Brain microvascular endothelial cell (primary cell): ENCODE results near the gene C10orf71.

Source experiments
- DNase-seq: peaks from one replicate; pipeline ENCODE4 v3.0.0-alpha.2; 2020
- H3K27ac ChIP-seq: fragments of 250-450 bp; sonication (Bioruptor Pico); 2 replicates; pipeline ENCODE4 v1.5.1; 2020; ENCODE audit warnings: mild to moderate bottlenecking, moderate library complexity
- H3K27me3 ChIP-seq: fragments of 250-450 bp; sonication (Bioruptor Pico); replicated peaks from 2 replicates; pipeline ENCODE4 v1.5.1; 2020; ENCODE audit warnings: mild to moderate bottlenecking
- H3K36me3 ChIP-seq: fragments of 250-450 bp; sonication (Bioruptor Pico); replicated peaks from 2 replicates; pipeline ENCODE4 v1.5.1; 2020; ENCODE audit warnings: mild to moderate bottlenecking
- H3K4me3 ChIP-seq: 2 replicates; pipeline ENCODE4 v1.5.1; 2011; ENCODE audit warnings: low read depth, mild to moderate bottlenecking, control low read depth, low read length, moderate library complexity
- CTCF ChIP-seq: IDR thresholded peaks from 2 replicates; pipeline ENCODE4 v1.5.1; 2011; ENCODE audit warnings: low read depth, mild to moderate bottlenecking, moderate library complexity, low read length, control low read depth, inconsistent platforms; ENCODE audit errors: missing control alignments
- in situ Hi-C: cut with HindIII; loops from 2 replicates; pipeline ENCODE4 v1.10.0; 2017; ENCODE audit warnings: low sequenced_read_pairs, low pct_ligation_motif_present

The C10orf71 gene

GRCh38 chr10:49277973-49278372 is 21.0 kb upstream of the C10orf71 start:
- no peak for DNase-seq
- Histone ChIP-seq H3K27me3 (no peaks in the 10 kb centered on the region), H3K36me3 (no peaks in the 10 kb centered on the region), H3K4me3 (no peak overlapping the region), H3K27ac (no peak overlapping the region)
- TF ChIP-seq CTCF = no peak
- in situ Hi-C loops = no loop called here

DNA sequence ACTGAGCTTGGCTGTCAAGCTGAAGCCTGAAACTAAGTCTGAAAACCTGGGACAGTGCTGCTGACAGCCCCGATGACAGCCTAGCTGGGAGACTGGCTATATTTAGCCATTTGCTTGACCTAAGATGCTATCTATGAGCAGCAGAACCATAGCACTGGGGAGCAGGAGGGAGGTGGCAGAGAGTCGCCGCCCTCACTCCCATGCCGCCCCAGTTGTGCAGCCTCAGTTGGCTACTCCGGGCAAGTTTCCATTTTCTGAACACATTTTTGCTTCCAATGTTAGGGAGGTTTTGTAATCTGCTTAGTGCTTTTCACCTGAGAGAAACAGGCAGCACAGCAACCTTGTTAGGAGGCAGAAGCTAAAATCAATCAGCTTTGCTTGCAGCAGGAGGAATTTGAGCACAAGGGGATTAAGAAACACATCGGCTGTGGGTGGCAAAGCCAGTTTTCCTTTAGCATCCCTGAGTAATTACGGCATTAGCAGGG is 20.4 kb upstream of the C10orf71 start:
- no peak for DNase-seq
- in situ Hi-C loops = no loop called here
- Histone ChIP-seq H3K27me3 (no peaks in the 10 kb centered on the region), H3K27ac (no peak overlapping the region), H3K36me3 (no peaks in the 10 kb centered on the region), H3K4me3 (no peak overlapping the region)
- no peak for TF ChIP-seq CTCF

GRCh38 chr10:49279015-49279880 is 19.7 kb upstream of the C10orf71 start:
- Histone ChIP-seq H3K4me3 (no peak overlapping the region), H3K36me3 (no peaks in the 10 kb centered on the region), H3K27me3 (no peaks in the 10 kb centered on the region), H3K27ac (no peak overlapping the region)
- no peak for DNase-seq
- in situ Hi-C loops = no loop called here
- no peak for TF ChIP-seq CTCF

GRCh38 chr10:49280001-49280408 is 19.0 kb upstream of the C10orf71 start:
- Histone ChIP-seq H3K27me3 (no peaks in the 10 kb centered on the region), H3K36me3 (no peaks in the 10 kb centered on the region), H3K4me3 (no peak overlapping the region), H3K27ac (no peak overlapping the region)
- TF ChIP-seq CTCF = no peak
- DNase-seq = peak; percentile 62
- in situ Hi-C loops = no loop called here

DNA sequence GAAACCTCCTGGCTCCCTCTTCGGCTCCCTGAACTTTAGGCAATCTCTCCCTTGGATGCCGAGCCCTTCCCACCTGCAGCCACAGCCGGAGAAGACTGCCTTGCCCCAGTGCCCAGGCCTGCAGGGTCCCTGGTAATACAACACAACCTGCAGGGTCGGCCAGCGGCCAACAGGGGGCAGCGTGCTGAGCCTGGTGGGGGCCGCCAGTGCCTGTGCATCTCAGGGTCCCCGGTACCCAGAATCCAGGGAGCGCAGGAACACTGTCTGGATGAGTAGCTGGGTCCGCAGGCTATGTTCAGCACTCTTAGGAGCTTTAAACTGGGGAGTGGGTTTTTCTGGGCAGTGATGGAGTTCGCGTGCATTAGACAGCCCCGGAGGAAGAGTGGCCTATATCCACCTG is 17.5 kb upstream of the C10orf71 start:
- H3K27me3 ChIP-seq = no peaks in the 10 kb centered on the region

More for the DNA sequence above, 17.5 kb upstream of the C10orf71 start:
- H3K27ac ChIP-seq = no peak overlapping the region
- no peaks in the 10 kb centered on the region for H3K36me3 ChIP-seq
- no peak overlapping the region for H3K4me3 ChIP-seq
- in situ Hi-C loops = no loop called here
- no peak for DNase-seq
- TF ChIP-seq CTCF = peak; percentile 52
